Measurements from ENCODE around the gene EPHB3.

Gene EPHB3

GRCh38 chr3:184626923-184627322 lies 65.3 kb downstream of the EPHB3 start:
- no peak for DNase-seq (ENCODE audit: low read depth)

GRCh38 chr3:184629555-184630160 lies 68.1 kb downstream of the EPHB3 start:
- no peak for DNase-seq (ENCODE audit: low read depth)

- no peak for DNase-seq (ENCODE audit: low read depth)
These were observed 69.4 kb downstream of the EPHB3 start for GRCh38 chr3:184630861-184631471.

- DNase-seq (ENCODE audit: low read depth) = no peak
These were observed 69.9 kb downstream of the EPHB3 start for GRCh38 chr3:184631472-184631861.

Measured in stimulated activated CD8-positive, alpha-beta memory T cell treated with anti-CD3 and anti-CD28 coated beads, Interleukin-12 subunit alpha, Interleukin-12 subunit beta, amount 100 ng/mL, for 4 hours (primary cell).